ENCODE results near the gene IL22. TPM values are rescaled to one million over a fixed set of nuclear protein-coding genes. Genes with fewer than 3 reads are reported as not detected.
A peak's percentile ranks its signal among the peaks of the same experiment; 100 is the strongest.

IL22 gene
- total RNA-seq, 6 experiments from 2014 or later, result not detected

DNA sequence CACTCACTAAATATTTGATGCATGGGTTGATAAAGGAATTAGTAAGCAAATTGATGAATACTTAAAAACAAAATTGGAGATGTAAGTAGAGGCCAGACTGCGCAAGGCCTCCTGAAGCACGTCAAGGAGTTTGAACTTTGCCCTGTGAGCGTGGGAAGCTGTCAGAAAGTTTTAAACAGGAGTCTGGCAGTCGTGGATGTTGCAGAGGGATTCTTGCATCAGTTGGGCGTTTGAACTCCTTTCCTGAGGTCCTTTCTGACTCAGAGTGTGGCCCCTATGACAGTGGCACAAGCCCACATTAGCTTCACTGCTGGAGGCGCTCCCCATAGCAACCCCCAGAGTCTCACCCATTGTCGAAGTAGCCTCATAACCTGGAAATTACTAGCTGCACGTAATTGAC, 17.9 kb upstream of the IL22 start:
- Mint-ChIP-seq H3K9me3 (no peaks in the 10 kb centered on the region), H3K27ac (no peak overlapping the region), H3K4me3 (no peak overlapping the region), H3K4me1 (ENCODE audit: low read depth) (peaks cover 11% of the 10 kb centered on the region), H3K27me3 (ENCODE audit: insufficient read depth) (peaks cover 12% of the 10 kb centered on the region), H3K36me3 (ENCODE audit: low read depth) (no peaks in the 10 kb centered on the region)
- peak; percentile 4 for DNase-seq
- no peak for TF ChIP-seq CTCF (IDR thresholded peaks at IDR 0.05)

DNA sequence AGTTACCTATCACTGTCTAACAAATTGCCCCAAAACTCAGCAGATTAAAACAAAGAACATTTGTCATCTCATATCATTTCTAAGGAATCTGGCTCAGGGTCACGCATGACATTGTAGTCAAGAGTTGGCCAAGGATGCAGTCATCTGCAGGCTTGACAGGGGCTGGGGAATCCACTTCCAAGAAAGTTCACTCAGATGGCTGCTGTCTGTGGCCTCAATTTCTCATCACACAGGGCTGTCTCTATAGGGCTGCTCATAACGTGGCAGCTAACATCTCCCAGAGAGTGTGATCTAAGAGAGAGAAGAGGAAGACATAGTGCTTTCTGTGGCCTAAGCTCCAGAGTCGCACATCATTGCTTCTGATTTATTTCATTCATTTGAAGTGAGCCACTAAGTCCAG, 17.0 kb upstream of the IL22 start:
- no peak for DNase-seq
- Mint-ChIP-seq H3K4me1 (ENCODE audit: low read depth) (peaks cover 16% of the 10 kb centered on the region), H3K9me3 (no peaks in the 10 kb centered on the region), H3K36me3 (ENCODE audit: low read depth) (no peaks in the 10 kb centered on the region), H3K4me3 (no peak overlapping the region), H3K27ac (no peak overlapping the region), H3K27me3 (ENCODE audit: insufficient read depth) (peaks cover 9% of the 10 kb centered on the region)
- TF ChIP-seq CTCF (IDR thresholded peaks at IDR 0.05), result no peak

GRCh38 chr12:68269779-68270178, 16.4 kb upstream of the IL22 start:
- no peak overlapping the region for H3K4me3 Mint-ChIP-seq
- H3K27ac Mint-ChIP-seq, result no peak overlapping the region
- no peak for DNase-seq
- no peaks in the 10 kb centered on the region for H3K9me3 Mint-ChIP-seq
- TF ChIP-seq CTCF (IDR thresholded peaks at IDR 0.05), result no peak
- peaks cover 22% of the 10 kb centered on the region for H3K4me1 Mint-ChIP-seq (ENCODE audit: low read depth)
- no peaks in the 10 kb centered on the region for H3K36me3 Mint-ChIP-seq (ENCODE audit: low read depth)
- peaks cover 13% of the 10 kb centered on the region for H3K27me3 Mint-ChIP-seq (ENCODE audit: insufficient read depth)

- Mint-ChIP-seq H3K9me3 (no peaks in the 10 kb centered on the region), H3K27me3 (ENCODE audit: insufficient read depth) (peaks cover 18% of the 10 kb centered on the region), H3K27ac (no peak overlapping the region), H3K4me1 (ENCODE audit: low read depth) (peaks cover 26% of the 10 kb centered on the region), H3K4me3 (no peak overlapping the region), H3K36me3 (ENCODE audit: low read depth) (no peaks in the 10 kb centered on the region)
- DNase-seq, result no peak
- no peak for TF ChIP-seq CTCF (IDR thresholded peaks at IDR 0.05)
These were observed 15.6 kb upstream of the IL22 start for GRCh38 chr12:68268967-68269366.

DNA sequence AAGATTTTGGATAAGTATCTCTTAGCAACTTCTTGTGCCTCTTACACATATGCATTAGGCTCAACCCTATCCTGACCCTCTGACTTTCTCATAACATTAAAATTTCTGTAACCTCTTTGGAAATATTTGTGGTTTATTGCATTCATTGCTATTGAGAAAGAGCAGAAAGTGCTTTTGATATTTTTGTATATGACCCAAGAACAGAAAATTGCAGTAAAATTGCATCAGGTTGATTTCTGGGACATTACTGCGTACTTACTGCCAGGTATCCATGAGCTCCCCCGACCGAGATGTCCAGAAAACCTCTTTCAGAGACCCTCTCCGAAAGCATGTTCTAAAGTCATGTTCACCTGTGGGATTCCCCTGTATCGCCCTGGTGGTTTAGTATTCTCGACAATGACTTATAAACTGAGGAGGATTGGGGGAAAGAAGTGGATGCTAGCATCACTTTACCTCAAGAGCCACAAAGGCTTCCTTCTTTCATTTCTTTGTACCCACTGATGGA, 14.5 kb upstream of the IL22 start:
- Mint-ChIP-seq H3K36me3 (ENCODE audit: low read depth) (no peaks in the 10 kb centered on the region), H3K27me3 (ENCODE audit: insufficient read depth) (peaks cover 16% of the 10 kb centered on the region), H3K4me1 (ENCODE audit: low read depth) (peaks cover 26% of the 10 kb centered on the region), H3K4me3 (no peak overlapping the region), H3K9me3 (no peaks in the 10 kb centered on the region), H3K27ac (peak overlapping the region; percentile 22; the same call in 1 of the 2 replicates)
- no peak for TF ChIP-seq CTCF (IDR thresholded peaks at IDR 0.05)
- peak; percentile 32 for DNase-seq

- H3K9me3 Mint-ChIP-seq, result no peaks in the 10 kb centered on the region
- H3K36me3 Mint-ChIP-seq (ENCODE audit: low read depth), result no peaks in the 10 kb centered on the region
- peak overlapping the region; percentile 19; the same call in 1 of the 2 replicates for H3K27ac Mint-ChIP-seq
- H3K27me3 Mint-ChIP-seq (ENCODE audit: insufficient read depth), result peaks cover 18% of the 10 kb centered on the region
- TF ChIP-seq CTCF (IDR thresholded peaks at IDR 0.05), result no peak
- no peak overlapping the region for H3K4me3 Mint-ChIP-seq
- DNase-seq, result peak; percentile 41
- peaks cover 29% of the 10 kb centered on the region for H3K4me1 Mint-ChIP-seq (ENCODE audit: low read depth)
These were observed 11.5 kb upstream of the IL22 start for GRCh38 chr12:68264857-68265256.
